HCT116 (cell line): ENCODE measurements around the gene BAD. TPM values are rescaled to one million over a fixed set of nuclear protein-coding genes. Genes with fewer than 3 reads are reported as not detected.

ENCODE experiments used
- ATAC-seq: fragments of 200-7000 bp; cut with Tn5 transposase; 2 replicates; pipeline ENCODE4 v1.9.1; 2020; ENCODE audit warnings: mild to moderate bottlenecking, moderate library complexity
- BruUV-seq: library from RNA; stranded (reverse); fragments of 400-500 nt; replicated peaks from 2 replicates; lab custom pipeline; 2021; lab: Mats Ljungman, UMichigan
- CTCF ChIA-PET: fragments of 300-600 bp; sonication (Branson Sonifier 250); formaldehyde crosslinking; loops from one replicate; lab custom pipeline; 2021; ENCODE audit warnings: antibody characterized with exemption; lab: Charles Lee
- POLR2A ChIA-PET: fragments of 300-600, 350-600 bp; sonication (Branson Sonifier 250); formaldehyde crosslinking; loops from one replicate; lab custom pipeline; 2021; ENCODE audit warnings: antibody characterized with exemption; lab: Charles Lee
- RAD21 ChIA-PET, 2 experiments: fragments of 300-600 bp; sonication (Branson Sonifier 250); formaldehyde crosslinking; loops; one replicate each; lab custom pipeline; 2023; ENCODE audit warnings: low total read pairs in 2 of 2; ENCODE audit not compliant: uncharacterized antibody in 2 of 2, unreplicated experiment in 2 of 2, low non-redundant PET in 1 of 2; lab: Charles Lee
- DNase-seq: peaks from one replicate; pipeline ENCODE4 v3.0.0-alpha.2; 2010; ENCODE audit warnings: low read depth, low spot score
- H2AFZ ChIP-seq: fragments of 200-600 bp; shearing (Covaris generic), sonication (generic); 2 replicates; pipeline ENCODE4 v1.6.1; 2017; ENCODE audit warnings: low read depth, mixed run types, mixed read lengths, antibody characterized with exemption, low read length; ENCODE audit not compliant: poor library complexity, severe bottlenecking
- H3K27ac ChIP-seq: 2 replicates; pipeline ENCODE4 v1.5.1; 2012; ENCODE audit warnings: low read depth, low read length
- H3K27me3 ChIP-seq: fragments of 200-600 bp; sonication (generic); 2 replicates; pipeline ENCODE4 v1.6.1; 2016; ENCODE audit warnings: mixed run types, low read length, mixed read lengths; ENCODE audit not compliant: insufficient read depth
- H3K36me3 ChIP-seq, 2 experiments: fragments of 200-500 bp in 1 of 2; fragments of 200-600 bp in 1 of 2; sonication (Bioruptor generic) in 1 of 2; sonication (generic) in 1 of 2; 2 replicates each; pipeline versions ENCODE4 v1.5.1 to v1.6.1; 2014 to 2016; ENCODE audit warnings: low read length in 2 of 2, inconsistent platforms in 1 of 2, mixed read lengths in 1 of 2, mixed run types in 1 of 2; ENCODE audit not compliant: insufficient read depth in 2 of 2, control insufficient read depth in 1 of 2
- H3K4me1 ChIP-seq, 2 experiments: fragments of 200-600 bp in 1 of 2; sonication (generic) in 1 of 2; 2 replicates each; pipeline versions ENCODE4 v1.5.1 to v1.6.1; 2012 to 2017; ENCODE audit warnings: low read length in 2 of 2, inconsistent platforms in 1 of 2, mild to moderate bottlenecking in 1 of 2, mixed read lengths in 1 of 2, mixed run types in 1 of 2, moderate library complexity in 1 of 2; ENCODE audit not compliant: insufficient read depth in 2 of 2, control insufficient read depth in 1 of 2
- H3K4me2 ChIP-seq: fragments of 200-600 bp; sonication (generic); 2 replicates; pipeline ENCODE4 v1.6.1; 2017; ENCODE audit warnings: mixed run types, low read length, mixed read lengths
- H3K4me3 ChIP-seq, 2 experiments: fragments of 200-600 bp in 1 of 2; sonication (generic) in 1 of 2; replicated peaks in 1 of 2; 2 replicates each; pipeline ENCODE4 v1.5.1; 2011 to 2016; ENCODE audit warnings: low read length in 2 of 2, control low read depth in 1 of 2, low read depth in 1 of 2, mild to moderate bottlenecking in 1 of 2, mixed read lengths in 1 of 2, mixed run types in 1 of 2
- H3K79me2 ChIP-seq: fragments of 200-600 bp; sonication (generic); 2 replicates; pipeline ENCODE4 v1.6.1; 2017; ENCODE audit warnings: mild to moderate bottlenecking, mixed run types, low read length, moderate library complexity, mixed read lengths; ENCODE audit not compliant: insufficient read depth
- H3K9ac ChIP-seq: fragments of 200-600 bp; sonication (generic); 2 replicates; pipeline ENCODE4 v1.6.1; 2016; ENCODE audit warnings: low read length, mixed read lengths
- H3K9me2 ChIP-seq: fragments of 200-600 bp; sonication (generic), shearing (Covaris generic); 2 replicates; pipeline ENCODE4 v1.6.1; 2017; ENCODE audit warnings: mixed run types, mild to moderate bottlenecking, moderate library complexity; ENCODE audit not compliant: insufficient read depth
- H3K9me3 ChIP-seq, 2 experiments: fragments of 200-500 bp in 1 of 2; fragments of 200-600 bp in 1 of 2; sonication (Bioruptor generic) in 1 of 2; sonication (generic) in 1 of 2; 2 replicates each; pipeline ENCODE4 v1.6.1; 2014 to 2017; ENCODE audit warnings: low read length in 2 of 2, mixed read lengths in 2 of 2, inconsistent platforms in 1 of 2, low read depth in 1 of 2, mild to moderate bottlenecking in 1 of 2, mixed run types in 1 of 2, moderate library complexity in 1 of 2; ENCODE audit not compliant: control insufficient read depth in 1 of 2, insufficient read depth in 1 of 2
- H4K20me1 ChIP-seq: fragments of 200-600 bp; sonication (generic), shearing (Covaris generic); 2 replicates; pipeline ENCODE4 v1.6.1; 2017; ENCODE audit warnings: mixed run types, mild to moderate bottlenecking, moderate library complexity; ENCODE audit not compliant: insufficient read depth
- ATF3 ChIP-seq: IDR thresholded peaks from 2 replicates; pipeline ENCODE4 v1.6.1; 2012
- CEBPB ChIP-seq: IDR thresholded peaks from 2 replicates; pipeline ENCODE4 v1.6.1; 2012; ENCODE audit warnings: low read depth
- CTCF ChIP-seq, 3 experiments: fragments of 200-600 bp in 1 of 3; sonication (generic) in 1 of 3; IDR thresholded peaks in 2 of 3; conservative IDR thresholded peaks in 1 of 3; 2 replicates each; pipeline ENCODE4 v1.5.1; 2012 to 2017; ENCODE audit warnings: low read depth in 2 of 3, low read length in 2 of 3, antibody characterized with exemption in 1 of 3, borderline replicate concordance in 1 of 3, control low read depth in 1 of 3, mild to moderate bottlenecking in 1 of 3, mixed read lengths in 1 of 3, mixed run types in 1 of 3, moderate library complexity in 1 of 3; ENCODE audit not compliant: insufficient read depth in 1 of 3
- EGR1 ChIP-seq: IDR thresholded peaks from 2 replicates; pipeline ENCODE4 v1.6.1; 2012; ENCODE audit warnings: low read depth
- ELF1 ChIP-seq: IDR thresholded peaks from 2 replicates; pipeline ENCODE4 v1.6.1; 2012; ENCODE audit warnings: low read depth, borderline replicate concordance
- EZH2 ChIP-seq: fragments of 200-600 bp; sonication (generic); IDR thresholded peaks from 2 replicates; pipeline ENCODE4 v1.6.1; 2017; ENCODE audit warnings: antibody characterized with exemption, mixed run types
- FOSL1 ChIP-seq: IDR thresholded peaks from 2 replicates; pipeline ENCODE4 v1.6.1; 2012; ENCODE audit warnings: low read depth
- JUND ChIP-seq: IDR thresholded peaks from 2 replicates; pipeline ENCODE4 v1.6.1; 2012
- MAX ChIP-seq: IDR thresholded peaks from 2 replicates; pipeline ENCODE4 v1.6.1; 2012
- REST ChIP-seq: IDR thresholded peaks from 2 replicates; pipeline ENCODE4 v1.6.1; 2012; ENCODE audit warnings: low read depth
- SP1 ChIP-seq: IDR thresholded peaks from 2 replicates; pipeline ENCODE4 v1.6.1; 2012; ENCODE audit warnings: low read depth
- TCF7L2 ChIP-seq: IDR thresholded peaks from 2 replicates; pipeline ENCODE4 v1.7.0; 2011; ENCODE audit warnings: borderline replicate concordance, inconsistent platforms; ENCODE audit not compliant: insufficient read depth, insufficient read length; ENCODE audit errors: extremely low read depth
- ZFX ChIP-seq: fragments of 450-650 bp; IDR thresholded peaks from 2 replicates; pipeline ENCODE4 v1.6.1; 2017
- ZNF274 ChIP-seq: fragments of 200-500 bp; sonication (Bioruptor generic); IDR thresholded peaks from 2 replicates; pipeline ENCODE4 v1.6.1; 2014; ENCODE audit warnings: mild to moderate bottlenecking, low read depth, low read length, inconsistent platforms
- intact Hi-C: fragments of 100-400 bp; cut with micrococcal nuclease; formaldehyde crosslinking; loops from 2 replicates; pipeline ENCODE4 v1.10.0; 2022
- total RNA-seq: library from RNA; stranded (reverse); gene quantifications from one replicate; pipeline ENCODE4 v1.2.1, GENCODE V29; 2021; ENCODE audit not compliant: unreplicated experiment

Gene BAD
- total RNA-seq, 1 experiment from 2014 or later: 51.9 TPM

- no peaks in the 10 kb centered on the region for H3K27me3 ChIP-seq
- H3K4me3 ChIP-seq: no peak overlapping the region
- BruUV-seq: no TSS peak
- H3K36me3 ChIP-seq: no peaks in the 10 kb centered on the region
- no peaks in the 10 kb centered on the region for H4K20me1 ChIP-seq
- CTCF ChIA-PET: interaction anchor here (0.6 kb wide), 1 partner anchor 29 kb away, joined by 3 read pairs; the partner anchor contains the start of gene TRMT112
- no peak for ATAC-seq
- intact Hi-C loops: no loop called here
- no peaks in the 10 kb centered on the region for H3K79me2 ChIP-seq
- no peaks in the 10 kb centered on the region for H3K9me3 ChIP-seq
- H3K4me2 ChIP-seq: no peak overlapping the region
- RAD21 ChIA-PET: no interaction called here
- POLR2A ChIA-PET: no interaction called here
- H2AFZ ChIP-seq: no peak overlapping the region
- H3K4me1 ChIP-seq: peaks cover 11 to 25% of the 10 kb centered on the region in 2 experiments
- H3K27ac ChIP-seq: no peak overlapping the region
- H3K9ac ChIP-seq: no peak overlapping the region
- no peaks in the 10 kb centered on the region for H3K9me2 ChIP-seq
- no peak for DNase-seq
- TF ChIP-seq CEBPB: no peak
- TF ChIP-seq ELF1: no peak
- TF ChIP-seq ZNF274: no peak
- TF ChIP-seq EGR1: no peak
- no peak for TF ChIP-seq REST
- TF ChIP-seq SP1: no peak
- TF ChIP-seq ZFX: no peak
- TF ChIP-seq FOSL1: no peak
- no peak for TF ChIP-seq CTCF (IDR thresholded peaks at IDR 0.05 in 2 of 3, conservative IDR thresholded peaks at IDR 0.05 in 1 of 3; ENCODE audit: borderline replicate concordance in 1 of 3, insufficient read depth in 1 of 3, low read depth in 2 of 3, low read length in 2 of 3)
- no peak for TF ChIP-seq MAX
- no peak for TF ChIP-seq ATF3
- TF ChIP-seq JUND: no peak
- no peak for TF ChIP-seq EZH2
- TF ChIP-seq TCF7L2: no peak
Measured at GRCh38 chr11:64288353-64288750, 3.9 kb upstream of the BAD start.
